Activated CD8-positive, alpha-beta memory T cell treated with anti-CD3 and anti-CD28 coated beads for 24 hours (primary cell): ENCODE results near the gene CDH18.

Experiments
- DNase-seq: peaks from one replicate; pipeline ENCODE4 v3.0.0-alpha.2; 2020

Gene CDH18

GRCh38 chr5:19928562-19929421 lies 59.2 kb downstream of the CDH18 start:
- DNase-seq, result no peak

- no peak for DNase-seq
These were observed 60.1 kb downstream of the CDH18 start for GRCh38 chr5:19927919-19928318.

DNA sequence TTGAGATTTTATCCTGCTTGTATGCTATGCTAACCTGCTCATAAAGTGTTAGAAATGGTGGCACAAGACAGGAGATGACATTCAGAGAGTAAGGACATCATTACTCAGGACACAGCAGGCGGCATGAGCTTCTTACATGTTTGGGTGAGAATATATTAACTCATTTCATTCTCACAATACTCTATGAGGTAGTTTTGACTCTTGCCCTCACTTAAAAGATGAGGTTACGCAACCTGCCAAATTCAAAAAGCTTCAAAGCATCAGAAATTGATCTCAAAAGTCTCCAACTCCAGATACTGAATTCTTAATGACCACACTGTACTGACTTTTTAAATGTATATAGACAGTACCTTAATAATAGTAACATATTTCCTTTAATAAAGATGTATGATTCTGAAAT lies 60.8 kb downstream of the CDH18 start:
- no peak for DNase-seq

- DNase-seq, result no peak
These were observed 64.3 kb downstream of the CDH18 start for GRCh38 chr5:19923742-19924141.

DNA sequence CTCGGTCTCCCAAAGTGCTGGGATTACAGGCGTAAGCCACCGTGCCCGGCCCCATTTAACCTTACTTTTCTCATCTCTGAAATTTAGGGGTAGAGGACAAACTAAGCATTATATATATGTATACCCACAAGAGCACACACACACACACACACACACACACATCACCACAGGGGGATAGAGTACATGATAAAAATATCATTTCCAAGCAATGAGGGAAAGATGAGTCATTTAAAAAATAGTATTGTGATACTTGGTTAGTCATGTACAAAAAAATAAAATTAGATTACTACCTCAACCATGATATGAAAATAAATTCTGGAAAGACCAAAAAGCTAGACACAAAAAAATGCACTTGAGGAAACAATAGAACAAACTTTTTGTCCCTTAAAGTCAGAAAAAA lies 67.2 kb downstream of the CDH18 start:
- no peak for DNase-seq

- DNase-seq, result no peak
These were observed 69.2 kb downstream of the CDH18 start for GRCh38 chr5:19918780-19919179.

GRCh38 chr5:19917588-19918122 lies 70.3 kb downstream of the CDH18 start:
- no peak for DNase-seq

GRCh38 chr5:19910136-19910535 lies 77.9 kb downstream of the CDH18 start:
- no peak for DNase-seq

GRCh38 chr5:19904766-19905165 lies 83.2 kb downstream of the CDH18 start:
- no peak for DNase-seq

- DNase-seq, result no peak
These were observed 84.4 kb downstream of the CDH18 start for GRCh38 chr5:19903611-19904010.

- no peak for DNase-seq
These were observed 85.6 kb downstream of the CDH18 start for GRCh38 chr5:19902316-19902934.

- no peak for DNase-seq
These were observed 87.7 kb downstream of the CDH18 start for GRCh38 chr5:19900269-19900668.

- DNase-seq, result no peak
These were observed 96.3 kb downstream of the CDH18 start for GRCh38 chr5:19891658-19892057.

DNA sequence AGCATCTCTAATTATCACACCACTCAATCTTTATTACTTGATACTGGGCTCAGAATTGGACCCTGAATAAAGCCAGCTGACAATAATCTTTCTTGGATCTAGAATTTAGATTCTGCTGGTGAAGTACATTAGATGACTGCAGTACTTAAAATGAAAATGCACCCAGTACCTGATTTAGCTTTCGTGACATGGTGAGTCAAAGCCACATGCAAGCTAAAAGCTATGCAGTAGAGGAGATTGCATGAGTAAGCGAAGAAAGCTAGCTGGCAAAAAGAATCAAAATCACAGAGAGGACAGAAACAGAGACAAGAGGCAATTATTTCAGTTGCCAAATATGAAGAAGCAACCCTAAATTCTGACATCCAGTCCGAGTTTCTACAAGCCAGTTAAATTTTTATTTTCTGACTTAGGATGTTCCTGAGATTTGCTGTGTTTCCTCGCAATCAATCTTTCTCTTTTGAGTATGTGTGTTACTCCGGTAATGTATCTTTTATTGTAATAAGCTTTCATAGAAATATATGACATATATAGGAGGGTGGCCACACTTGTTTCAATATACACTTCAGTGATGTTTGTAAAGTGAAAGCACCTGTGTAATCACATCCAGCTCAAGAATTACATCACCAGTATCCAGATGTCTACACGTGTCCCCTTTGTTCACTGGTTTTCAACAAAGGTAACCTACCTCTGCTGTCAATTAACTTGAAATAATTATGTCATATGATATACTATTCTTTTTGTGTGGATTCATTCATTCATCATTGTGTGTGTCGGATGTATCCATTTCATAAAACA lies 101.7 kb downstream of the CDH18 start:
- no peak for DNase-seq

DNA sequence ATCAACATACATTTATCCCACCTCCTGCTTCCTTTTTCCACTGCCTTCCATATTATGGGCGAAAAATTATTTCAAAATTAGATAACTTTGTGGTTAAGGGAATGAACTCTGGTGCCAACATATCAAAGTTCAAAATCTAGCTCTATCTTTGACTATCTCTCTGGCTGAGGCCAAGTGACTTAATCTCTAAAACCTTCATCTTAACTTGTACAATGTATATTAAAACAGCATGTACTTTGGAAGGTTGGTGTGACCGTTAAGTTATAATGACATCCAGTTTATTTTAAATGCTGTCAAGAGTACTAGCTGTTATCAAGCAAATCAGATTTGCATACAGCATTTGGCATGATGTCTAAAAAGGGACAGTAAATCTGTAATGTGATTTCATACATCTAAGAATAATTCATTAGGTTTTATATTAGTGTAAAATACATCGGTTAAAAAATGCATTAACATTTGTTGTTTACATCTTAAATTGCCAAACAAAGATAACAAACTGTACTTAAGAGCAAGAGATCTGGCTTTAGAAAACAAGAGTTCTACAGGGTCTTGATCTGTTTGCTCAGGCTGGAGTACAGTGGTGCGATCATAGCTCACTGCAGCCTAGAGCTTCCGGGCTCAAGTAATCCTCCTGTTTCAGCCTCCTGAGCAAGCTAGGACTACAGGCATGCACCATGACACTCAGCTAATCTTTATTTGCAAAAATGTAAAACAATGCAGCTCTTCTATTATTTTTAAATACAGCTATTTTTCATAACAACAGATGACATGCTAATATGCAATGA lies 102.8 kb downstream of the CDH18 start:
- no peak for DNase-seq

GRCh38 chr5:19880859-19881436 lies 107.1 kb downstream of the CDH18 start:
- DNase-seq, result no peak

DNA sequence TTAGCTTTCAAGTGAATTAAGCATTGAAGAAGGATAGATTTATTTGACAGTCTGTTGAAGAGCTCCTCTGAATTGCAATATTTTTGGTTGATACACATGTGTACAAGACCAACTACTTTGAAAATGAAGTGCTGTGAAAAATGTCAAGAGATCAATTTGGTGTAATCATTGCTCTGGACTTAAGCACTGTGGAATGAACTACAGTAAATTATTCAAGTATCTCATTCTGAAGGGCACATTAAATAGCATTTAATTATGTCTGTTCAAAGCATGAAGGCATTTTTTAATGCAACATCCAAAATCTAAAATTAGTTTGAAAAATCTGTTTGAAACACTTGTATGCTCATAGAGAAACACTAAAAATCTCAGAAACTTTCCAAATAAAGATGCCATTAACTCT lies 107.5 kb downstream of the CDH18 start:
- DNase-seq, result no peak

- no peak for DNase-seq
These were observed 113.2 kb downstream of the CDH18 start for GRCh38 chr5:19874811-19875210.

- no peak for DNase-seq
These were observed 121.9 kb downstream of the CDH18 start for GRCh38 chr5:19866090-19866450.

DNA sequence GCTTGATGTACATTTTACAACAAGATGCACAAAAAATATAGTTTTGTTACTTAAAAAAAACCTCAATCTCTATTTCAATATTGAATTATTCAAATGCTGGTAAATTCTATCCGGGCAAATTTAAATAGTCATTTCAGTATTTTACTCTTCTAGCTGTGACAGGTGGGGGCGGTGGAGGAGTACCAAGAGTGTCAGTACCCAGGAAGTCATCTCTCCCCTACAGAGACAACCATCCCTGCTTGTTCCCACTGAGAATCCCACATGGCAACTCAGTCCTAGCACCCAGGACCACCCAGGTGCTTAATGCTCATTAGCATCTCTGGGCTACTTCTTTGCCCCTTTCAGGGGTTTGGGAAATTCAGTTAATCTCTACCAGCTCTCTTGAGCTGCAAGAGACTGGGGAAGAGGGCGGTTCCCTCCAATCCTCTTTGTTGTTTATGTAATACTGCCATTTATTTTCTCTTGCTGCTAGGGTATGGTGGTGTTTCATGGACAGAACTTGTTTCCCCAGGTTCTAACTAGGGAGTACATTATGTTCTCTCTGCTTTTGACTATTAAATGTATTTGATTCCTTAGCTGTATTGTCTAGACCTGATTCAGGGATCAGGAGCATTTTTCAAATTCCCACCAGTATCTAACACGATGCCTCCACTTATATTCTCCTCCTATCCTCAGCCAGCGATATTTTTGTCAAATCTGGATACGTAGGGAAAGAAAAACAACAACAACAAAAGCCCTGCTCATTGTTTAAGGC lies 122.5 kb downstream of the CDH18 start:
- DNase-seq, result no peak

GRCh38 chr5:19862711-19863110 lies 125.3 kb downstream of the CDH18 start:
- no peak for DNase-seq

GRCh38 chr5:19859020-19859419 lies 129.0 kb downstream of the CDH18 start:
- no peak for DNase-seq
